ENCODE data around the gene FAM81B.
"Not testable (repeated sequence)": the region's sequence is repeated elsewhere in the genome, so short reads cannot be mapped to it uniquely, and the experiment has no call there.

FAM81B gene

GRCh38 chr5:95390812-95391492 lies at the start of gene FAM81B:
TSS of gene FAM81B (plus strand) at chr5:95391366. CDS start at chr5:95391390, 24 bp downstream.
- DNase-seq, result no peak

GRCh38 chr5:95341444-95341843 lies 49.7 kb upstream of the FAM81B start:
- not testable (repeated sequence) for DNase-seq

- no peak for DNase-seq
These were observed 43.6 kb upstream of the FAM81B start for GRCh38 chr5:95347506-95348120.

GRCh38 chr5:95350631-95351030 lies 40.5 kb upstream of the FAM81B start:
- no peak for DNase-seq

GRCh38 chr5:95352691-95353090 lies 38.5 kb upstream of the FAM81B start:
- DNase-seq, result no peak

GRCh38 chr5:95358320-95358719 lies 32.8 kb upstream of the FAM81B start:
- DNase-seq, result no peak

- no peak for DNase-seq
These were observed 32.3 kb upstream of the FAM81B start for GRCh38 chr5:95358848-95359247.

GRCh38 chr5:95360667-95361066 lies 30.5 kb upstream of the FAM81B start:
- not testable (repeated sequence) for DNase-seq

- no peak for DNase-seq
These were observed 25.7 kb upstream of the FAM81B start for GRCh38 chr5:95365302-95366095.

GRCh38 chr5:95369782-95370181 lies 21.4 kb upstream of the FAM81B start:
- DNase-seq, result no peak

GRCh38 chr5:95374061-95374460 lies 17.1 kb upstream of the FAM81B start:
- no peak for DNase-seq

GRCh38 chr5:95375591-95375990 lies 15.6 kb upstream of the FAM81B start:
- DNase-seq, result no peak

- no peak for DNase-seq
These were observed 12.0 kb upstream of the FAM81B start for GRCh38 chr5:95379133-95379532.

- no peak for DNase-seq
These were observed 11.0 kb upstream of the FAM81B start for GRCh38 chr5:95380103-95380628.

- DNase-seq, result no peak
These were observed 8.4 kb upstream of the FAM81B start for GRCh38 chr5:95382801-95383200.

GRCh38 chr5:95384485-95385213 lies 6.5 kb upstream of the FAM81B start:
- DNase-seq, result no peak

- no peak for DNase-seq
These were observed 5.8 kb upstream of the FAM81B start for GRCh38 chr5:95385334-95385733.

GRCh38 chr5:95391965-95392364 lies 799 bp downstream of the FAM81B start:
- not testable (repeated sequence) for DNase-seq

GRCh38 chr5:95392593-95393182 lies 1.5 kb downstream of the FAM81B start:
- DNase-seq, result no peak

GRCh38 chr5:95393279-95393678 lies 2.1 kb downstream of the FAM81B start:
- no peak for DNase-seq

- no peak for DNase-seq
These were observed 7.8 kb downstream of the FAM81B start for GRCh38 chr5:95398989-95399388.

- no peak for DNase-seq
These were observed 10.5 kb downstream of the FAM81B start for GRCh38 chr5:95401626-95402025.

GRCh38 chr5:95403996-95404395 lies 12.8 kb downstream of the FAM81B start:
- no peak for DNase-seq

Measured in CD4-positive, alpha-beta T cell treated with Interleukin-4 for 4 hours (primary cell).